GM13976 (cell line): ENCODE data around the gene TMEM51.
"Not testable (repeated sequence)": the region's sequence is repeated elsewhere in the genome, so short reads cannot be mapped to it uniquely, and the experiment has no call there.

Source experiments
- DNase-seq: peaks from one replicate; pipeline ENCODE4 v3.0.0; 2012; ENCODE audit warnings: low spot score
- CTCF ChIP-seq: IDR thresholded peaks from 2 replicates; pipeline ENCODE4 v1.5.1; 2012; ENCODE audit warnings: borderline replicate concordance, mild to moderate bottlenecking; ENCODE audit not compliant: insufficient read depth; ENCODE audit errors: extremely low read depth, missing control alignments, control extremely low read depth
- in situ Hi-C: fragments of 300-500 bp; cut with MboI; formaldehyde crosslinking; loops from one replicate; pipeline ENCODE4 v1.12.0; 2022; ENCODE audit warnings: low sequenced_read_pairs, mixed read lengths, inconsistent platforms; ENCODE audit not compliant: unreplicated experiment

The TMEM51 gene

DNA sequence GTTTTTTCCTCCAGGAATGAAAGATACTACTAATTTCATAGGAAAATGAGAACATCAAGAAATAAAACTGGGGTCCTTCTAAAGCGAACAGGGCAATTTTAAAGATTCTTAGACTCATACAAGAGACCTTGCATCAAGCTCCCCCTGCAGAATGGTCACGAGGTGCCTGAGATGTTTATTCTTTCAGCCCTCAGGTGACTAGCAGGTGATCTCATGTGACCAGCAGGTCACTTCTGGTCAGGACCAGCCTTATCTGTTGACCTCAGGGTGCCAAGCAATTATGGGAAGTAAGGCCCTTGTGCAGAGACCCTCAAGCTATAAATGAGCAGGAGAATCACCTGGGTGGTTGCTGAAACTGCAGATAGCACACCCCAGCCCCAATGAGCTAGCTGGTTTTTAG lies 20.6 kb upstream of the TMEM51 start:
- no peak for DNase-seq
- TF ChIP-seq CTCF, result no peak
- in situ Hi-C loops, result no loop called here

DNA sequence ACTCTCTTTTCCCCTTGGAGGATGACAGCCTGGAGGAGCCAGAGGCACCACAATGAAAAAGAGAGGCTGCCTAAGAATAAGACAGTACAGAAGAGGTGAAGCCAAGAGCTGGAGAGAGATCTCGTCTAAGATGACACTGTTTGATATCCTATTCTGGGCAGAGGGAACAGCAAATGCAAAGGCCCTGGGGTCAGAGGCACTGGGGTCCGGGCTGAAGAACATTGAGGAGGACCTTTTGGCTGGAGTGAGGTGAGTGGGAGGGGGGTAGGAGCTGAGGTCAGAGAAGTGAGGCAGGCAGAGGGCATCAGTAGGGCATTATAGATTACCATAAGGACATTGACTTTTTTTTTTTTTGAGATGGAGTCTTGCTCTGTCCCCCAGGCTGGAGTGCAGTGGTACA lies 19.3 kb upstream of the TMEM51 start:
- DNase-seq, result no peak
- no peak for TF ChIP-seq CTCF
- in situ Hi-C loops, result no loop called here

- in situ Hi-C loops, DNase-seq: not testable (repeated sequence)
Observed at GRCh38 chr1:15135604-15136003, 17.9 kb upstream of the TMEM51 start.

DNA sequence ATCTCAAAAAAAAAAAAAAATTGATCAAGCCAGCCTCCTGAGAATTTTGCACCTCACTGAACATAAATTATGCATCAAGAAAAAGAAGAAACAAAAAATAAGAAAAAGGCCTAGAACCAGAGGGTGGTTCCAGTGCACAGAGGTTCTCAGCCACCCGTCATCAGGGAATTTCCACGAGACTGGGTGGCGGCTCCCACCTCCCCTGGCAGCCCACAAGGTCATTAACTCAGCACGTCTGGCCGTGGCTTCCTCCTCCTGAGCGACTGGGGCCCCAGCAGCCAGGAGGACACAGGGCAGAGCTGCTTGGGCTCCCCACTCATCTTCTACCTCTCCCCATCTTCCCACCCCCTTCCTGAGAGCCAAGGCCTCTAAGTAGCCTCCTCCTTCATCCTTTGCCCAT lies 15.7 kb upstream of the TMEM51 start:
- in situ Hi-C loops, result no loop called here
- no peak for DNase-seq
- no peak for TF ChIP-seq CTCF

DNA sequence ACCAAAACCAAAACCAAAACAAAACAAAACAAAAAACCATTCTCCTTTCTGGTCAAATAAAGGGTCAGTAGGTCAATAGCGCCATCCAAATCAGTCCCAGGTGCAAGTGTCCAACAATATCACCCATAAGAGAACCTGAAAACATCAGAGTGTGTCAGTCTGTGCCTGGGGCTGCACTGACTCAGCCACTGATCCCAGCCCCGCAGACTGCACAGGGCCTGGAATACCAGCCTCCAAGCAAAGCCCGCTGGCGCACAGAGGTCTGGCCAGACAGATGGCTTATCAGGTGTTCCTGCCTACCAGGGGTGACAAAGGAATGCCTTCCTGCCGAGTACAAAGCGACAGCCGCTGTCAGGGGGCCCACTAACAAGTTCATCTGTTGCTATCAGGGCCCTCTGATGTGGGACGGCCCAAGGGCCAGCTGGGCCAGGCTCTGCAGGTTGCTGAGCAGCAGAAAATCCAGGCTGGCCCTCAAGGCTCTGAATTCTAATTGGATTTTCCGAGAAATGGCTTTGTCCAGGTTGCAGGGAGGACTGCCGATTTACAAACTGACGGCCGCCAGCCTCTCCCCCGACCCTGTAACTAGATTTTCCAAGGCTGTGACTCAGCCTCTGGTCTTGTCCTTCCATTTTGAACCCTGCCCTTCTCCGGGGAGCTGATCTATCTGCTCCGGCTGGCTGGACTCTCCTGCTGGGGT lies 13.7 kb upstream of the TMEM51 start:
- no peak for DNase-seq
- in situ Hi-C loops, result no loop called here
- TF ChIP-seq CTCF, result no peak

GRCh38 chr1:15141935-15142539 lies 11.5 kb upstream of the TMEM51 start:
- in situ Hi-C loops, result no loop called here
- no peak for DNase-seq
- TF ChIP-seq CTCF, result no peak

DNA sequence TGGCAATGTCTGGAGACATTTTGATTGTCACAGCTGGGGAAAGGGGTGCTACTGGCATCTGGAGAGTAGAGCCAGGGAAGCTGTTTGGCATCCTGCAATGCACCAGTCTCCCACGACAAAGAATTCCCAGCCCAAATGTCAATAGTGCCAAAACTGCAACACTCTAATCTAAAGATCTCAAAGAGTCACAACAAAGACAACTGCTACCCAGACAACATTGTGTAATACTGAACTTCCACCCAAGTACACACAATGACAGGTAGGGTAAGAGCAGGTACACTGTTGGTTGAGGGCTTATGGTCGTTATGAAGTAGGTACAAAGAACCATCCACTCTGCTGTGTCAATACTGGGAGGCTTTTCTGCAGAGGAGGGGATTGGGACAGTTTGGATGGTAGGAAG lies 8.2 kb upstream of the TMEM51 start:
- TF ChIP-seq CTCF, result no peak
- in situ Hi-C loops, result no loop called here
- no peak for DNase-seq
